CD4-positive, alpha-beta T cell treated with Interleukin-6 at 100 ng/mL for 8 hours (primary cell): ENCODE results near the gene DNAH9.

ENCODE experiments used
- DNase-seq: peaks from one replicate; pipeline ENCODE4 v3.0.0-alpha.2; 2020; ENCODE audit warnings: mixed read lengths, low spot score

Gene DNAH9

DNA sequence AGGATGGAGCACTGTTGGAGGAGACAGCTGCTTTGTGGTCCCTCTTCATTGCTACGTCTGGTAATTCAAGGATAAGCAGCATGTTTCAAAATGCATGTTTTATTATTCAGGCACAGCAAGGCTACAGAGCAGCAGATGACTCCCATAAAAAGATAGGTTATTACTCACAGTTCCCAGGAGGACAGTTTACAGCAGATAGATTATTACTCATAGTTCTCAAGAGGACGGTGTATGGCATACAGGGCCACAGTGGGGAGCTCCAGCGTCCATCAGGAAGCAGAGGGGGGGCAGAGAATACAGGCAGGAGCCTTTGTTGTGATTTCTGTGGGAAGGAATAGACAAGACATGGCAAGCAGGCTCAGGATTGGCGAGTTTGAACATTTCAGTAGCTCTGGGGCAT is 72.9 kb downstream of the DNAH9 start:
- no peak for DNase-seq

DNA sequence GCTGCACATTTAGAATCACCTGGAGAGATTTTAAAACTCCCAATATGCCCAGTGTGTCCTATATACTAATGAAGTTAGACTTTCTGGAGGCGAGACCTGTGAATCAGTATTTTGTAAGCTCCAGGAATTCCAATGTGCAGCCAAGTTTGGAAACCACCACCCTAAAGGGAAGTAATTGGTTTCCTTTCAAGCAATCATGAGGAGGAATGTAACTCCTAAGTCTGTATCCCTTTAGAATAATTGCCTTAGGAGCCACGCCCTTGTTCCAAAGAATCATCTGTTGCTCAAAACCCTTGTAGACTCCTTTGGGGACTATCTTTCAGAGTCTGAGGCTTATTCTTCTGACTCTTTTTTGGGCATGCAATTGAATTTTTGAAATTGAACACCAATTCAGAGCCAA is 84.4 kb downstream of the DNAH9 start:
- DNase-seq: no peak

DNA sequence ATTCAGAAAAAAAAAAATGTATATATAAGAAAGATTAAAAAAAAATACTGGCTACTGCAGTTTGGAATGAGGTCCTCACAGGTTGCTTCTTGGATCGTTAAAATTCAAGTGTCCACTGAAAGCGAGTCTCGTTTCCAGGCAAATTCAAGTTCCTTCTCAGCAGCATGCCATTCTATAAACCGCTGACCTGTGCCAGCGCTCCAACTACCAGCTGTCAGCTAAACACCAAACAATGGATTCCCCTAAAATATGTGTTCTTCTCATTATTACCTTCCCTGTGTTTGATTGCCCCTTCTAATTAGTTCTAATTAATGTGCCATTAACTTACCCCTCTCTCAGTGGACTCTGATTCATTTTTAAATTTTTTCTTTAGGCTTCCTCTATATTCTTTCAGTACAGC is 92.4 kb downstream of the DNAH9 start:
- DNase-seq: no peak

DNA sequence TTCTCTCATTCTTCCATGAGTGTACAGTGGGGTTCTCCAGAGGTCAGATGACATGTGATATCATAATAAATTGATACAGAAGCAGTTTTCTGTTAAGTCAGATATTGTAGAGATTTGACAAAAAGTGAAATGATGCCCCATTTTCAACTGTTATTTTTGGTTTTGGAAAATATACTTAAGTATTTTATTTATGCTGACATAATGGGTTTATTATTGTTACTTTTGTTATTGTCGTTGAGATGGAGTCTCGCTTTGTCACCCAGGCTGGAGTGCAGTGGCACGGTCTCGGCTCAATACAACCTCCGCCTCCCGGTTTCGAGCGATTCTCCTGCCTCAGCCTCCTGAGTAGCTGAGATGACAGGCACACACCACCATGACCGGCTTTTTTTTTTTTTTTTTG is 94.4 kb downstream of the DNAH9 start:
- no peak for DNase-seq

DNA sequence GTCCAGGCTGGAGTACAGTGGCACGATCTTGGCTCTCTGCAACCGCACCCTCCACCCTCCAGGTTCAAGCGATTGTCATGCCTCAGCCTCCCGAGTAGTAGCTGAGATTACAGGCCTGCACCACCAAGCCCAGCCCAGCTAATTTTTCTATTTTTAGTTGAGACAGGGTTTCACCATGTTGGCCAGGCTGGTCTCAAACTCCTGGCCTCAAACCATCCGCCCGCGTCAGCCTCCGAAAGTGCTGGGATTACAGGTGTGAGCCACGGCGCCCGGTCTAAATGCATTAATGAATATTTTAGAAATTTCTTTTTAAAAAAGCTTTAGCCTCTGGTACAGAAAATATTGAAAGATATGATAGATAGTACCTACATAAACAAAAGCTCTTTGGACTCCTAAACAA is 95.0 kb downstream of the DNAH9 start:
- DNase-seq: no peak

DNA sequence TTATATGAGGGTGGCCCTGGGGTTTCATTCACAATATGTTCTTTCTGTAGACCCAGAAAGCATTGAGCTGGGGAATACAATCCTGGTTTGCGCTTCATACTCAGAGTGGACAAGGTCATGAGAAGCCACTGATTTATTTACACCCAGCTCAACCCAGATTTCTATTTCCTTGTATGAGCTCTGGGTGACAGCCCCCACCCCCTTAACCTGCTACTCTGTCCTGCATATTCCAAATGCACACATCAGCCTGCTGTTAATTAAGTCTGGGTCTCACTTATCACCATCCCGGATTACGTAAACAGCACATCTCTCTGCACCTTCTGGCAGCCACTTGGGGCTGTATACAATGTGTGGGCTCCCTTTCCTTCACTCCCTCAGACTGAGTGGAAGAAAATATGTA is 102.4 kb downstream of the DNAH9 start:
- no peak for DNase-seq

DNA sequence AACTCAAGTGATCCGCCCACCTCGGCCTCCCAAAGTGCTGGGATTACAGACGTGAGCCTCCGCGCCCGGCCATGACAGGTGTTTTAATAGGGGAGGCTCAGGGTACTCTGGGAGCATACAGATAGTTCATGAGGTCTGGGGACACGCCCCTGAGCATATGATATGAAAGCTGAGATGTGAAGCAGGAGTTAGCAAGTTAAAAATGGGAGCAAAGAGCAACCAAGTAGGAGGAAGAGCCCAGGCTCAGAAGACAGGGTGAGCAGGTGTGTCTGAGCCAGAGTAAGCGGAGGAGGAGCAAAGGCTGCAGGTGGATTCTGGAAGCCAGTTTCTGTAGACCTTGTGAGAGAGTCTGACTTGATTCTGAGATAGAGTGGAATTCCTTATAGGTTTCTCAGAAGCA is 103.6 kb downstream of the DNAH9 start:
- no peak for DNase-seq

DNA sequence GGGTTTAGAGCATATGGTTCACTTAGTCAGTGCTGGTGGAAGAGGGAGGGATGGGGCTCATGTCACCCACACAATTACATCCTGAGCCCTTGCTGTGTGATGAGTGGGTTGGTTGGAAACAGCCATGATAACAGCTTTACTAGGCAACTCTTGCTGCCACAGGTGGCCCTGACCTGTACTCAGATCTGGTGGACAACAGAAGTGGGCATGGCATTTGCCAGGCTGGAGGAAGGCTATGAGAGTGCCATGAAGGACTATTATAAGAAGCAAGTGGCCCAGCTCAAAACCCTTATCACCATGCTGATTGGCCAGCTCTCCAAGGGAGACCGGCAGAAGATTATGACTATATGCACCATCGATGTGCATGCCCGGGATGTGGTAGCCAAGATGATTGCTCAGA is 105.8 kb downstream of the DNAH9 start:
- DNase-seq: no peak

DNA sequence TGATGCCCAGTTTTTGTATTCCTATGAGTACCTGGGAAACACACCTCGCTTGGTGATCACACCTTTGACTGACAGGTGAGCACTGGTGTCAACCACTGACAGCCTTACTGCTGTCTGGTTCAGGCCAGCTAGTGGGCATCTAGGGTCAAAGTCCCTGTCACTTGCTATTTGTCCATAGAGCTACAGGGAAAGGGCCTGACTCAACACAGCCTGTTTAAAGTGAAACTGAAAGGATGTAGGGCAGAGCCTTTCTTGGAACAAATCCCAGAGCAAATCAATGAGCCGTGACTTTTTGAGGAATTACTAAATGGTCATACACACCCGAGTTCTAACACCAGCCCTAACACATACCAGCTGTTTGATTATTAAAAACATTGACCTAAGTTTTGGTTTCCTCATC is 106.8 kb downstream of the DNAH9 start:
- DNase-seq: no peak

DNA sequence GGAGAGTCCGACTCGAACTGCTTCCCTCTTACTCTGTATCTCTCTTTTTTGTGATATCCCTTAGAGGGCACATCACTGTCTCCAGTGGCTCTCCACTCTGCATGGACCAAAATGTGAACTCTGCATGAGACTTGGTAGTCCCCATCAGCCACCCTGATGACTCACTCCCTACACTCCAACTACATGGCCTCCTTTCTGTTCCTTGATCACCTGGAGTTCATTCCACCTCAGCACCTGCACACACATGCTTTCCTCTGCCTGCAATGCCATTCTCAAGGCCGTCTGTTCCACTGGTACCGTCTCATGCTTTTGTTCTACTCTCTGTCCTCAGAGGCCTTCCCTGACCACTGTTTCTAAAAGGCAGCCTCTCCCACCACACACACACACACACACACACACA is 109.3 kb downstream of the DNAH9 start:
- DNase-seq: no peak

DNA sequence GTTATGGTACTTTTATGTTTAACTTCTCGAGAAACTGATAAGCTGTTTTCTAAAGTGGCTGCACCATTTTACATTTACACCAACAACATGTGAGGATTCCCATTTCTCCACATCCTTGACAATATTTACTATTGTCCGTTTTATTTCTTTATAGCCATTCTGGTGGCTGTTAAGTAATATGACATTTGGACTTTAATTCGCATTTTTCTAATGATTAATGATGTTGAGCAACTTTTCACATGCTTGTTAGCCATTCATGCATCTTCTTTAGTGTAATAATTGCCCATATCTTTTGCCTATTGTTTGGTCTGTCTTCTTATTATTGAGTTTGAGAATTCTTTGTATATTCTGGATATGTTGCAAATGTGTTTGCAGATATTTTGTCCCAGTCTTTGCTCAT is 114.2 kb downstream of the DNAH9 start:
- DNase-seq: no peak

DNA sequence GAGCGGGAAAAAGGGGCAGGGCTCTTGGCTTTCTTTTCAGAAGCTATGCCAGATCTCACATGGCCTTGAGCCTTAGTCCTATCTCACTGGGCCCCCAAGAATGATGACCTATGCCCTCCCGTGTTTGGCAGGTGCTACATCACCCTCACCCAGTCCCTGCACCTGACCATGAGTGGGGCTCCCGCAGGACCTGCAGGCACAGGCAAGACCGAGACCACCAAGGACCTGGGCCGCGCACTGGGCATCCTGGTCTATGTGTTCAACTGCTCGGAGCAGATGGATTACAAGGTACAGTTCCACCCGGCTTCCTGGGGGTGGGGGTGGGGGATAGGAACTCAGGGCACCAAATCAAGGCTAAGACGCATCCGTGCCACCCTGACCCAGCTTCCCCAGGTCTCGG is 120.9 kb downstream of the DNAH9 start:
- no peak for DNase-seq

DNA sequence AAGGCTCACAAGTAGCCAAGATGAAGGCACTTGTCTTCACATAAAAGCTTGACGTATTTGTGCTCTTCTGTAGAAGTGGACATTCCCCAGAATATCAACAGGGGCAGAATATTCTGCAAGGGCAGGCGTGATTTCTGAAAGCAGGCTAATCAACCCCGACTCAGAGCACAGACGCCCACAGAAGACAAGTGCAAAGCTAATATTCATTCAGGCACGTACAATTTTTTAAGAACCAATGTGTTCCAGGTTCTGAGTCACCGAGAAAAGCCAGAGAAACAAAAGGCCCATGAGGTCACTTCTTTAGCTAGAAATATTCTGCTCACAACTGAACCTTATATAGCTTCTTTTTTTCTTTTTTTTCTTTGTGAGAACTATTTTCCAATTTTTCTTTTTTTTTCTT is 121.6 kb downstream of the DNAH9 start:
- no peak for DNase-seq

DNA sequence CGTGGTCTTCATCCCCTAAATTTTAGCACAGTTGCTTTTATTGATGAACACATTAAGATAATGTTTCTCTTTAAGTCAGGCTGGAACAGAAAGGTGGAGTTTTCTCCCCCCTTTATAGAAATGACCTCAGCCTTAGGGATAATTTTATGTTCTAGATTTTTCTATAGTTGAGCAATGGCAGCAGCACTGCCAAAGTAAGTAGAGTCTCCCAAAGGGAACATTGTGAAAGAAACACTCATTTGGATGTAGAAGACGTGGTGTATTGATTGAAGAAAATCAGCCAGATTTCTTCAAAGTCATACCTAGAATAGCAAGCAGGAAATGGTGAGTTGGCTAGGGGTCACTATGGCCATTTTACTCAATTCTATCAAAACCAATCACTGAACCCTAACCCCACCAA is 122.5 kb downstream of the DNAH9 start:
- no peak for DNase-seq

DNA sequence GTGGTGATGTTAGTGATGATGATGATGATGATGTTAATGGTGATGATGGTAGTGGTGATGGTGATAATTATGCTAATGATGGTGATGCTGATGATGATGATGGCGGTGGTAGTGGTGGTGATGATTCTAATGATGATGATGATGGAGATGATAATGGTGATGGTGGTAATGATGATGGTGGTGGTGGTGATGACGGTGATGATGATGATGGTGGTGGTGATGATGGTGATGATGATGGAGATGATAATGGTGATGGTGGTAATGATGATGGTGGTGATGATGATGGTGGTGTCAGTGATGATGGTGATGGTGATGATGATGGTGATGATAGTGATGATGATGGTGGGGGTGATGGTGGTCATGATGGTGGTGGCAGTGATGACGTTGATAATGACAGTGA is 132.5 kb downstream of the DNAH9 start:
- DNase-seq: no peak

DNA sequence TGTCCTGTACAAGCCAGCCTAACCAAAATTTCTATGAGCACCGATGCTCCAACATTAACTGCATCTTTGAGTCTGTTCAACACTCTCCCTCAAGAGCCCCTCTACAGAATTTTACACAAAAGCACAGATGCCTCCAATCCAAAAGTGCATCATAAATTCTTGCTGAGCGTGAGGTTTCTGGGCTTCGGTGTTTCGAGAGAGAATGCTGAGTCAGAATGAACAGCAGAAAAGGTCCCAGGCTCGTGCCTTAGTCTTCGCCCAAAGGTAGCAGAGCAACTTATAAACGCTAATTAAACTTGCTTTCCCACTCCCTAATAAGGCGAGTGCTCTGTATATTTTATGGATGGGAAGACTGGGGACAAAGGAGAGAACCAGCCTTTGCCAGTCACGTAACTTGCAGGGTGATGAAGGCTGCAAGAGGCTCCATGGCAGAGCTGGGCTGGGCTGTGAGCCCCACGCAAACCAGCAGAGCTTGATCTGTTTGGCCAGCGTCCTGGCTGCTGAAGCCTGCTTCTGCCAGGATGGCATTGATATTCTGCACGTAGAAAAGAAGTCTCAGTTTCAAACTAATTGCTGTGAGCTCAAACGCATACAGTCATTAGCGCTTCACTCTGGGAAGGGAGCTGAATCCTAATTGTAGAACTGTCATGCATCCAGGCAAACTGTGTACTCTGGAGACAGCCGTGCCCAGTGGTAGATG is 138.5 kb downstream of the DNAH9 start:
- DNase-seq: no peak

DNA sequence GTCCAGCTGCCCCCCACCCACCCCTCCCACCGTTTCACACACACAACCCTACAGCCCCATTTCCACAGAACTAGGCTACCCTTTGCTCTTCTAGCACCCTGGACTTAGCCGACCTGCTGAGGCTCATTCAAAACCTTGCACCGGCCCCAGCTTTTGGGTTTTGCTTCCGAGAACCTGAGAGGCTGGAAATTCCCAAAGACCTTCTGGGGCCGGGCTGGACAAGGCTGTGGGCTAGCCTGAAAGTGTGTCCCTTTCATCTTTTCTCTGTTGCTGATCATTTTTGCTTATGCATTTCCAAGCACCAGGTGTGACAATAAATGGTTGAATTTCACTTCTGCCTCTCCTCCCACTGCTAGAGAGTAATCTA is 139.0 kb downstream of the DNAH9 start:
- DNase-seq: no peak

DNA sequence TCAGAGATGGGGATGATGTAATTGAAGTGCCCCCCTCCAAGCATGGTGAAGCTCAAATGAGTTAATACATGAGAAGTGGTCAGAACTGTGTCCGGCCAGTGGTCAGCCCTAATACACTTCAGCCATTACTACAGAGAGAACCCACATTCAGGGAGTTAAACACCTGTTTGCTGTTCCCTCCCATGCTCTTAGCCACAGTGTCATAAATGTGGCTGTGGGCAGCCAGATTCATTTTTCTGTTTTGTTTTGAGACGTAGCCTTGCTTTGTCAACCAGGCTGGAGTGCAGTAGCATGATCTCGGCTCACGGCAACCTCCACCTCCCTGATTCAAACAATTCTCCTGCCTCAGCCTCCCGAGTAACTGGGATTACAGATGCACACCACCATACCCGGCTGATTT is 139.9 kb downstream of the DNAH9 start:
- no peak for DNase-seq

DNA sequence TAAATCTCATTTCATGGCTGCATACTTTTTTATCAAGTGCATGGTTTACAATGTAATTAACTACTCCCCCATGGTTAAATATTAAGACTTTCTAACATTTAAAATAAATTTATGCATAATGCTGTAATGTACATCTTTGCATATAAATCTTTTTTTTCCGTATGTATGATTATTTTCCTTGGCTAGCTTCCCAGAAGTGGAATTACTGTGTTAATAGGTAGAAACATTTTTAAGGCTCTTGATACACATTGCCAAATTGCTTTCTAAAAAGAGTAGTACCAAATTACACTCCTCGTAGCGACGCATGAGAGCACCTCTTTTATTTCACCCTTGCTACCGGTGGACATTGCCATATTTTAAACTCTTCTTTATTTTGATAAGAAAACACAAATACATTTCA is 141.1 kb downstream of the DNAH9 start:
- no peak for DNase-seq

DNA sequence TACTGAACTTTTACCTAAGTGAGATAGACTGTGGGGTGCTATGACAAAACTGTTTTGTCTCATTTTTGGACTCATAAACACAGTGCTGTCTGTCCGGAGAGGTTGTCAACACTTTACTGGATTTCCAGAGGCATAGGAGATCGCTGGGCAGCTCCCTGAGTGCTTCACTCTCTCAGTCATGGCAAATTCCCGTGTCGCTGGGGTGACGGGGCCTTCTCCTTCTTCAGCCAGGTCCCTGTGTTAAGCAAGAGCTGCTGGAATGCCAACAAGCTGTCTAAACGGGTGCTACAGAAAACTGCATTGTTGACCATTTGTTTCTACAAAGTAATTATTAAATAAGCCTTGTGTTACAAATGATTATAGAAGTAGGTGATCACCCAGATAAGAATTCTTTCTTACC is 141.6 kb downstream of the DNAH9 start:
- no peak for DNase-seq

DNA sequence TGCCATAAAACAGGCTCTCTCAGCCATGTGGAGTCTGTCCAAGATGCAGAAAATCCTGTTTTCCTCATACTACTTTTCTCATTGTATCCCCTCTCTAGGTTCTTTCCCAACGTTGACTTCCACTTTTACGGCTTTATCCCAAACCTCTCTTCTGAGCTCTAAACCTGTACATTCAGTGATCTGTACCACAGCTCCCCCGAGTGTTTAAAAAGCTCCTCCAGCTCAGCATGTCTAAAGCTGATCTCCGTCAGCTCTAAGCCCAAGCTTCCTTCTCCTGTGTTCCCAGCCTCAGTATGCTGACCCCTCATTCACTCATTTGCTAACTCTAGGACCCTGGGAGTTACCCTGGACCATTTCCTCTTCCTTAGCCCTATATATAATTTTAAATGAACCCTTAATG is 144.6 kb downstream of the DNAH9 start:
- no peak for DNase-seq

DNA sequence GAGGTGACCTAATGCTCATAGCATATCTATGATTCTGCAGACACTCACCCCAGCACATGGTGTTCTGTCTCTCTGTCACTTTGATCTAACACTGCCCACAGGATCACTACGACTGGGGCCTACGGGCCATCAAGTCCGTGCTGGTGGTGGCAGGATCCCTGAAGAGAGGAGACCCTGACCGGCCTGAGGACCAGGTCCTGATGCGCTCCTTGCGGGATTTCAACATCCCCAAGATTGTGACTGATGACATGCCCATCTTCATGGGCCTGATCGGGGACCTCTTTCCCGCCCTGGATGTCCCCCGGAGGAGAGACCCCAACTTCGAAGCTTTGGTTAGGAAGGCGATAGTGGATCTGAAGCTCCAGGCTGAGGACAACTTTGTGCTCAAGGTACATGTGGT is 146.4 kb downstream of the DNAH9 start:
- no peak for DNase-seq

DNA sequence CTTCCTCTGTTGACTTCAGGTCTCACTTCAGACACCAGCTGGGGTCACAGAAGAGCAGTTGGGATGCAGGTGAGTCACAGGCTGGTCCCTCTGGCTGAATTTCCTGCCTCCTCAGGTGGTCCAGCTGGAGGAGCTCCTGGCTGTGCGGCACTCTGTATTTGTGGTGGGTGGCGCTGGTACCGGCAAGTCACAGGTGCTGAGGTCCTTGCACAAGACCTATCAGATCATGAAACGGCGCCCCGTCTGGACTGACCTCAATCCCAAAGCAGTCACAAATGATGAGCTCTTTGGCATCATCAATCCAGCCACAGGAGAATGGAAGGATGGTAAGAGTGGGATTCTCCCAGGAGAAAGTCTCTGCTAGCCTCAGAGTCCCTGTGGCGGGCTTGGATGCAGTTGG is 149.2 kb downstream of the DNAH9 start:
- DNase-seq: no peak

DNA sequence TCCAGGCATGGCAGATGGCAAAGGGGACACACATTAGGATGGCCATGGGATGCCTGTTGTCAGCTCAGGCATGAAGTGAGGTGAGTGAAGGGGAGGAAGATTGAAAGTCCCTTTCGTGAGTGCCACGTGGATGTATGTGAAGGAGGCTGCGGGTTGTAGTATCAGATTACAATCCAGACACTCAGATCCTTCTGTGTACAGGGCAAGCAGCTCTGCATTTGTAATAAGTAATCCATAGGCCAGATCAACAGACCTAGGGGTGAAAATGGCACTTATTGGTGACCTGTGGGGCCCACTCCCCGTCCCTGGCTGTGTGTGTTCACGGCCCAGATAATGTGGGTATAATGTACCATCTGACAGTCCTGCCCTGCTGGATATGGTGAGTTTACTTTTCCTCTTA is 159.5 kb downstream of the DNAH9 start:
- DNase-seq: no peak

DNA sequence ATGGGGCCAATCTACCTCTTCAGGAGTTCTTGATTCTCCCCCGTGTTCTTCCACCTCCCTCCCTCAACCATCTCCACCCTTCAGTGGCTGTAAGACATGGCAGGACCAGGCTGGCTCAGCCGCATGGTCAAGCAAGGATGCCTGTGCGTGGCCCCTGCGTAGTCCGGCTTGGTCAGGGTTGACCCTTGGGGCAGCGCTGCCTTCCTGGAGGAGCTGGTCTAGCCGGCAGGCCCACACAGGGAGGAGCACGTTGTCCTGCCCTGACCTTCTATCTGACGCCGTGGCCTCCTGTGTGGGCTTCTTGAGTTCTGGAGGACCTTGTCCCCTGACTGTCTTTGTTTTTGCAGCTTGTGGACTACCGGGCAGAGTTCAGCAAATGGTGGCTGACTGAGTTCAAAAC is 169.8 kb downstream of the DNAH9 start:
- no peak for DNase-seq
